GM12878 (cell line): ENCODE results near the gene ITPR2. TPM values are rescaled to one million over a fixed set of nuclear protein-coding genes. Genes with fewer than 3 reads are reported as not detected.

Experiments
- ATAC-seq: fragments of 200-7000 bp; cut with Tn5 transposase; 3 replicates; pipeline ENCODE4 v1.9.1; 2020; ENCODE audit warnings: mild to moderate bottlenecking, moderate library complexity
- BruUV-seq: library from RNA; stranded (reverse); fragments of 400-500 nt; replicated peaks from 2 replicates; lab custom pipeline; 2021; lab: Mats Ljungman, UMichigan
- CTCF ChIA-PET: fragments of 300-600 bp; sonication (Branson Sonifier 250); formaldehyde crosslinking; extraction: SDS; loops from one replicate; lab custom pipeline; 2021; ENCODE audit warnings: inconsistent platforms; lab: Yijun Ruan, JAX
- POLR2A ChIA-PET: fragments of 350-600 bp; formaldehyde crosslinking; extraction: SDS; loops from one replicate; lab custom pipeline; 2021; ENCODE audit warnings: inconsistent platforms; lab: Charles Lee
- RAD21 ChIA-PET: fragments of 300-600 bp; sonication (Branson Sonifier 250); formaldehyde crosslinking; loops from one replicate; lab custom pipeline; 2023; ENCODE audit warnings: antibody characterized with exemption; ENCODE audit not compliant: unreplicated experiment; lab: Charles Lee
- SMC1A ChIA-PET: fragments of 300-600 bp; sonication (Branson Sonifier 250); formaldehyde crosslinking; loops from one replicate; lab custom pipeline; 2023; ENCODE audit not compliant: unreplicated experiment, uncharacterized antibody; lab: Charles Lee
- DNase-seq: peaks from one replicate; pipeline ENCODE4 v3.0.0-alpha.2; 2011; ENCODE audit warnings: low read depth, low spot score
- FAIRE-seq: peaks from 3 replicates; lab custom pipeline; 2011; peaks lifted over from hg19 to GRCh38; lab: Jason Lieb, UNC
- H2AFZ ChIP-seq: 2 replicates; pipeline ENCODE4 v1.6.0; 2011; ENCODE audit warnings: low read depth, low read length, control low read depth; ENCODE audit not compliant: control insufficient read depth
- H3K27ac ChIP-seq: 2 replicates; pipeline ENCODE4 v1.5.1; 2011; ENCODE audit warnings: control low read depth; ENCODE audit not compliant: control insufficient read depth, insufficient read depth
- H3K27me3 ChIP-seq, 2 experiments: replicated peaks in 1 of 2; 2 replicates each; pipeline versions ENCODE4 v1.6.0 to v1.6.1; 2011; ENCODE audit warnings: low read length in 1 of 2; ENCODE audit not compliant: control insufficient read depth in 2 of 2, insufficient read depth in 2 of 2
- H3K36me3 ChIP-seq, 2 experiments: 2 replicates each; pipeline ENCODE4 v1.5.1; 2011; ENCODE audit warnings: low read length in 1 of 2; ENCODE audit not compliant: control insufficient read depth in 2 of 2, insufficient read depth in 2 of 2
- H3K4me1 ChIP-seq: 2 replicates; pipeline ENCODE4 v1.6.1; 2011; ENCODE audit warnings: mild to moderate bottlenecking, low read length, moderate library complexity, mixed read lengths; ENCODE audit not compliant: control insufficient read depth, insufficient read depth
- H3K4me2 ChIP-seq: 2 replicates; pipeline ENCODE4 v1.6.0; 2011; ENCODE audit warnings: control low read depth; ENCODE audit not compliant: control insufficient read depth, insufficient read depth
- H3K4me3 ChIP-seq: fragments of 200-600 bp; sonication (generic); 2 replicates; pipeline ENCODE4 v1.5.1; 2016
- H3K79me2 ChIP-seq: 2 replicates; pipeline ENCODE4 v1.6.0; 2011; ENCODE audit warnings: low read length; ENCODE audit not compliant: control insufficient read depth, insufficient read depth
- H3K9ac ChIP-seq: 2 replicates; pipeline ENCODE4 v1.8.0; 2011; ENCODE audit warnings: low read length, control low read depth, mixed read lengths; ENCODE audit not compliant: control insufficient read depth, insufficient read depth
- H3K9me3 ChIP-seq: replicated peaks from 3 replicates; pipeline ENCODE4 v1.5.1; 2011; ENCODE audit warnings: mild to moderate bottlenecking, low read length; ENCODE audit not compliant: control insufficient read depth, insufficient read depth
- H4K20me1 ChIP-seq: 2 replicates; pipeline ENCODE4 v1.6.0; 2011; ENCODE audit not compliant: control insufficient read depth, insufficient read depth
- ATF7 ChIP-seq: fragments of 450-650 bp; IDR thresholded peaks from 2 replicates; pipeline ENCODE4 v1.6.1; 2016; ENCODE audit warnings: low read depth, mild to moderate bottlenecking
- BHLHE40 ChIP-seq, 2 experiments: fragments of 450-650 bp in 1 of 2; IDR thresholded peaks; 2 replicates each; pipeline ENCODE4 v1.6.1; 2011 to 2017; ENCODE audit warnings: low read depth in 2 of 2, borderline replicate concordance in 1 of 2, improper control_type of control experiment in 1 of 2, low read length in 1 of 2, mild to moderate bottlenecking in 1 of 2
- CBFB ChIP-seq: IDR thresholded peaks from 2 replicates; pipeline ENCODE4 v1.6.1; 2016; ENCODE audit warnings: antibody characterized with exemption, low read depth
- EED ChIP-seq: sonication (generic); IDR thresholded peaks from 2 replicates; pipeline ENCODE4 v1.6.1; 2016; ENCODE audit warnings: antibody characterized with exemption, low read depth
- EP300 ChIP-seq, 2 experiments: fragments of 150-350 bp in 1 of 2; IDR thresholded peaks; 2 replicates each; pipeline ENCODE4 v1.6.1; 2011 to 2012; ENCODE audit warnings: low read depth in 2 of 2, low read length in 2 of 2, borderline replicate concordance in 1 of 2, improper control_type of control experiment in 1 of 2, inconsistent platforms in 1 of 2; ENCODE audit not compliant: control insufficient read depth in 1 of 2
- GATAD2B ChIP-seq: fragments of 450-650 bp; conservative IDR thresholded peaks from 2 replicates; pipeline ENCODE4 v1.6.1; 2017; ENCODE audit warnings: low read depth, mild to moderate bottlenecking, moderate library complexity
- MEF2B ChIP-seq: fragments of 450-650 bp; IDR thresholded peaks from 2 replicates; pipeline ENCODE4 v1.6.1; 2018; ENCODE audit warnings: mild to moderate bottlenecking, moderate library complexity; ENCODE audit not compliant: partially characterized antibody, poor library complexity, severe bottlenecking
- MLLT1 ChIP-seq: fragments of 450-650 bp; IDR thresholded peaks from 2 replicates; pipeline ENCODE4 v1.6.1; 2016; ENCODE audit warnings: mild to moderate bottlenecking
- MTA2 ChIP-seq: fragments of 450-650 bp; IDR thresholded peaks from 2 replicates; pipeline ENCODE4 v1.6.1; 2016; ENCODE audit warnings: low read depth, mild to moderate bottlenecking, moderate library complexity
- NFIC ChIP-seq: IDR thresholded peaks from 2 replicates; pipeline ENCODE4 v1.6.1; 2012; ENCODE audit warnings: low read depth, mild to moderate bottlenecking, inconsistent platforms, low read length, moderate library complexity
- NFYA ChIP-seq: IDR thresholded peaks from 2 replicates; pipeline ENCODE4 v1.6.1; 2011; ENCODE audit warnings: low read depth, mild to moderate bottlenecking, low read length, improper control_type of control experiment, borderline replicate concordance
- PKNOX1 ChIP-seq: fragments of 450-650 bp; IDR thresholded peaks from 2 replicates; pipeline ENCODE4 v1.6.1; 2016; ENCODE audit warnings: mild to moderate bottlenecking
- RELB ChIP-seq: fragments of 450-650 bp; IDR thresholded peaks from 2 replicates; pipeline ENCODE4 v1.6.1; 2017; ENCODE audit warnings: low read depth, mild to moderate bottlenecking, moderate library complexity
- RFX5 ChIP-seq: IDR thresholded peaks from 2 replicates; pipeline ENCODE4 v1.6.1; 2011; ENCODE audit warnings: low read depth, low read length, improper control_type of control experiment
- SREBF1 ChIP-seq: IDR thresholded peaks from 2 replicates; pipeline ENCODE4 v1.6.1; 2012; ENCODE audit warnings: mild to moderate bottlenecking, low read length
- STAT1 ChIP-seq: fragments of 450-650 bp; conservative IDR thresholded peaks from 2 replicates; pipeline ENCODE4 v1.6.1; 2014; ENCODE audit warnings: antibody characterized with exemption, mild to moderate bottlenecking
- STAT3 ChIP-seq: IDR thresholded peaks from 2 replicates; pipeline ENCODE4 v1.6.1; 2011; ENCODE audit warnings: low read depth, low read length, improper control_type of control experiment
- TAF1 ChIP-seq: IDR thresholded peaks from 2 replicates; pipeline ENCODE4 v1.6.1; 2011; ENCODE audit warnings: mild to moderate bottlenecking, low read depth, low read length, borderline replicate concordance
- TBL1XR1 ChIP-seq: IDR thresholded peaks from 2 replicates; pipeline ENCODE4 v1.6.1; 2012; ENCODE audit warnings: low read depth, low read length, improper control_type of control experiment
- ZBED1 ChIP-seq: IDR thresholded peaks from 2 replicates; pipeline ENCODE4 v1.6.1; 2016; ENCODE audit warnings: borderline replicate concordance
- ZNF217 ChIP-seq: fragments of 450-650 bp; IDR thresholded peaks from 2 replicates; pipeline ENCODE4 v1.6.1; 2017; ENCODE audit warnings: antibody characterized with exemption, mild to moderate bottlenecking
- WGBS: methylation state at CpG from one replicate; pipeline ENCODE4 v1.1.6; 2016; ENCODE audit warnings: low lambda C conversion rate; ENCODE audit not compliant: insufficient replicate concordance, insufficient coverage; ENCODE audit errors: missing lambda C conversion rate; 5-methylcytosine and 5-hydroxymethylcytosine counted together
- in situ Hi-C: fragments of 300-500 bp; cut with MboI; formaldehyde crosslinking; loops from 9 replicates; pipeline ENCODE4 v1.14.3; 2018; ENCODE audit warnings: mixed read lengths
- intact Hi-C: fragments of 100-400 bp; cut with micrococcal nuclease; formaldehyde crosslinking; loops from one replicate; pipeline ENCODE4 v1.14.2; 2022; ENCODE audit not compliant: unreplicated experiment
- polyA plus RNA-seq, 11 experiments: library from polyadenylated mRNA; depleted of rRNA in 4 of 11; unstranded in 6 of 11; stranded (reverse) in 5 of 11; fragments of >200 nt; fragmentation: Nextera tagmentation in 4 of 11; fragmentation: Illumina TruSeq in 1 of 11; extraction: Ambion mirVana in 4 of 11; extraction: Trizol in 1 of 11; gene quantifications; 1 replicate in 1 of 11; 2 replicates in 10 of 11; pipeline versions ENCODE4 v1.2.1 to v1.2.3, GENCODE V29; 2011 to 2016; ENCODE audit warnings: inconsistent platforms in 2 of 11, missing spikeins in 2 of 11, low read depth in 1 of 11
- total RNA-seq, 4 experiments: library from RNA; depleted of rRNA in 3 of 4; stranded (reverse); fragments of >200 nt in 3 of 4; fragmentation: Illumina TruSeq in 1 of 4; extraction: Trizol in 1 of 4; gene quantifications; 2 replicates each; pipeline versions ENCODE4 v1.2.1 to v1.2.3, GENCODE V29; 2013 to 2021

ITPR2 gene
- total and polyA plus RNA-seq, 10 of the 15 experiments (the other 5 are each of a cell fraction or from before 2014, with no cell fraction given): 7.5 to 76.2 (median 47.1) TPM

GRCh38 chr12:26473291-26473690, 359.7 kb downstream of the ITPR2 start:
- BruUV-seq: no TSS peak
- DNase-seq (peak; percentile 84), ATAC-seq (peak; percentile 94), FAIRE-seq (peak; percentile 94)
- POLR2A ChIA-PET: interaction anchor here (0.7 to 0.9 kb wide), 2 partner anchors 12 to 41 kb away, joined by 4 to 5 read pairs; no protein-coding TSS in a partner anchor
- Histone ChIP-seq H2AFZ (no peak overlapping the region), H3K27ac (peak overlapping the region; percentile 29), H3K4me3 (no peak overlapping the region), H3K36me3 (peaks cover 0 to 14% of the 10 kb centered on the region in 2 experiments; a peak in 3 of 4 replicates), H3K4me1 (peaks cover 35% of the 10 kb centered on the region), H3K27me3 (no peaks in the 10 kb centered on the region), H3K79me2 (no peaks in the 10 kb centered on the region), H3K4me2 (peak overlapping the region; percentile 7; the same call in 1 of the 2 replicates), H4K20me1 (no peaks in the 10 kb centered on the region; the same call in 1 of the 2 replicates), H3K9ac (no peak overlapping the region), H3K9me3 (no peaks in the 10 kb centered on the region)
- SMC1A ChIA-PET: interaction anchor here (0.5 to 1.6 kb wide), 11 partner anchors 9 to 1518 kb away, joined by 3 to 11 read pairs (median 3); no protein-coding TSS in a partner anchor
- CTCF ChIA-PET: interaction anchor here (0.7 to 2.8 kb wide), 4 partner anchors 10 to 376 kb away, joined by 3 to 10 read pairs (median 4); no protein-coding TSS in a partner anchor
- RAD21 ChIA-PET: interaction anchor here (0.5 to 1.9 kb wide), 7 partner anchors 50 to 375 kb away, joined by 3 to 13 read pairs (median 3); no protein-coding TSS in a partner anchor
- in situ Hi-C loops (no loop called here), intact Hi-C loops (loop anchor here (2.0 kb wide), 2 partner anchors 38 to 44 kb away; no protein-coding TSS in a partner anchor)
- 0% methylated on average over 1 of the region's 1 CpG for WGBS
- TF ChIP-seq ZNF217 (peak; percentile 78; the same call in 1 of the 2 replicates), NFYA (no peak), MEF2B (peak; percentile 61), EP300 (IDR thresholded peaks at IDR 0.05; ENCODE audit: borderline replicate concordance in 1 of 2, control insufficient read depth in 1 of 2, low read depth in 2 of 2, low read length in 2 of 2) (peak in 1 of 2 experiments; percentile 70; a peak in 2 of 4 replicates), ZBED1 (peak; percentile 91), RELB (peak; percentile 63), TBL1XR1 (peak; percentile 94), EED (peak; percentile 83), NFIC (peak; percentile 84), GATAD2B (peak; percentile 70; the same call in 1 of the 2 replicates), PKNOX1 (peak; percentile 92), STAT3 (no peak), ATF7 (peak; percentile 74), TAF1 (no peak), SREBF1 (0 out of 2 replicates have a peak, but pooled peaks have one; percentile 52), MLLT1 (no peak), CBFB (0 out of 2 replicates have a peak, but pooled peaks have one; percentile 58), BHLHE40 (IDR thresholded peaks at IDR 0.05; ENCODE audit: borderline replicate concordance in 1 of 2, low read depth in 2 of 2, low read length in 1 of 2) (peak; percentile 98 to 99), MTA2 (peak; percentile 71), STAT1 (no peak), RFX5 (no peak)
